SJCRH30 (cell line): Measurements from ENCODE around the gene ROM1. TPM values are rescaled to one million over a fixed set of nuclear protein-coding genes. Genes with fewer than 3 reads are reported as not detected.
A peak's percentile ranks its signal among the peaks of the same experiment; 100 is the strongest.
"Not testable (repeated sequence)": the region's sequence is repeated elsewhere in the genome, so short reads cannot be mapped to it uniquely, and the experiment has no call there.

Source experiments
- DNase-seq, 2 experiments: peaks; one replicate each; pipeline ENCODE4 v3.0.0-alpha.2; 2015 to 2020
- H3K27ac ChIP-seq: fragments of 250-450 bp; sonication (Bioruptor Pico); 2 replicates; pipeline ENCODE4 v1.5.1; 2020; ENCODE audit warnings: mild to moderate bottlenecking, moderate library complexity
- H3K27me3 ChIP-seq: fragments of 250-450 bp; sonication (Bioruptor Pico); 2 replicates; pipeline ENCODE4 v1.5.1; 2020; ENCODE audit warnings: mild to moderate bottlenecking, moderate library complexity
- H3K36me3 ChIP-seq: fragments of 250-450 bp; sonication (Bioruptor Pico); 2 replicates; pipeline ENCODE4 v1.5.1; 2020; ENCODE audit warnings: mild to moderate bottlenecking, moderate library complexity
- H3K4me1 ChIP-seq: fragments of 250-450 bp; sonication (Bioruptor Pico); 2 replicates; pipeline ENCODE4 v1.5.1; 2020; ENCODE audit warnings: mild to moderate bottlenecking, moderate library complexity
- H3K4me3 ChIP-seq: fragments of 250-450 bp; sonication (Bioruptor Pico); 2 replicates; pipeline ENCODE4 v1.5.1; 2020; ENCODE audit warnings: mild to moderate bottlenecking, moderate library complexity
- H3K9me3 ChIP-seq: fragments of 250-450 bp; sonication (Bioruptor Pico); replicated peaks from 2 replicates; pipeline ENCODE4 v1.5.1; 2020; ENCODE audit warnings: mild to moderate bottlenecking, moderate library complexity
- total RNA-seq: library from RNA; depleted of rRNA; stranded (reverse); fragments of >200 nt; shearing (Covaris generic); gene quantifications from 2 replicates; pipeline ENCODE4 v1.2.3, GENCODE V29; 2014

Gene ROM1
- total RNA-seq, 1 experiment from 2014 or later, result 0.51 TPM

GRCh38 chr11:62610814-62611704 is 2.0 kb upstream of the ROM1 start:
- no peaks in the 10 kb centered on the region for H3K36me3 ChIP-seq
- peak overlapping the region; percentile 45; the same call in 1 of the 2 replicates for H3K27ac ChIP-seq

GRCh38 chr11:62611705-62612365 is 1.2 kb upstream of the ROM1 start:
- peak; percentile 54 to 62 for DNase-seq
- H3K4me3 ChIP-seq, result peak overlapping the region; percentile 79
- peak overlapping the region; percentile 45 for H3K27ac ChIP-seq
- H3K27me3 ChIP-seq, result no peaks in the 10 kb centered on the region
- no peaks in the 10 kb centered on the region for H3K9me3 ChIP-seq
- no peaks in the 10 kb centered on the region for H3K36me3 ChIP-seq
- H3K4me1 ChIP-seq, result no peaks in the 10 kb centered on the region

More at GRCh38 chr11:62610814-62611704, 2.0 kb upstream of the ROM1 start:
- DNase-seq, result no peak
- Histone ChIP-seq H3K27me3 (no peaks in the 10 kb centered on the region), H3K4me1 (no peaks in the 10 kb centered on the region), H3K4me3 (peak overlapping the region; percentile 79), H3K9me3 (no peaks in the 10 kb centered on the region)

- Histone ChIP-seq H3K27me3 (no peaks in the 10 kb centered on the region), H3K9me3 (no peaks in the 10 kb centered on the region), H3K36me3 (no peaks in the 10 kb centered on the region), H3K27ac (no peak overlapping the region), H3K4me3 (peak overlapping the region; percentile 79; the same call in 1 of the 2 replicates), H3K4me1 (no peaks in the 10 kb centered on the region)
- DNase-seq, result no peak
Measured at GRCh38 chr11:62613291-62613778, 278 bp downstream of the ROM1 start.

- DNase-seq, result no peak
- Histone ChIP-seq H3K4me1 (no peaks in the 10 kb centered on the region), H3K4me3 (no peak overlapping the region), H3K36me3 (no peaks in the 10 kb centered on the region), H3K27ac (no peak overlapping the region), H3K27me3 (no peaks in the 10 kb centered on the region), H3K9me3 (no peaks in the 10 kb centered on the region)
Measured at GRCh38 chr11:62614275-62614674, 1.2 kb downstream of the ROM1 start.

- Histone ChIP-seq H3K27me3 (no peaks in the 10 kb centered on the region), H3K9me3 (no peaks in the 10 kb centered on the region), H3K27ac (no peak overlapping the region), H3K4me3 (no peak overlapping the region), H3K36me3 (no peaks in the 10 kb centered on the region), H3K4me1 (no peaks in the 10 kb centered on the region)
- no peak for DNase-seq
Measured at GRCh38 chr11:62615521-62615920, 2.5 kb downstream of the ROM1 start.

- not testable (repeated sequence) for H3K4me3 ChIP-seq, DNase-seq, H3K9me3 ChIP-seq, H3K36me3 ChIP-seq, H3K27me3 ChIP-seq, H3K27ac ChIP-seq, H3K4me1 ChIP-seq
Measured at GRCh38 chr11:62616957-62617356, 3.9 kb downstream of the ROM1 start.

GRCh38 chr11:62621027-62621566 is 8.0 kb downstream of the ROM1 start:
- peak overlapping the region; percentile 51 for H3K27ac ChIP-seq
- H3K4me3 ChIP-seq, result peak overlapping the region; percentile 69
- H3K9me3 ChIP-seq, result no peaks in the 10 kb centered on the region
- peaks cover 8% of the 10 kb centered on the region for H3K36me3 ChIP-seq
- no peaks in the 10 kb centered on the region for H3K27me3 ChIP-seq
- peaks cover 5% of the 10 kb centered on the region for H3K4me1 ChIP-seq
- no peak for DNase-seq

- Histone ChIP-seq H3K27me3 (no peaks in the 10 kb centered on the region), H3K27ac (peak within 1 kb of the TSS; percentile 51), H3K36me3 (peaks cover 16% of the 10 kb centered on the region), H3K4me3 (peak within 1 kb of the TSS; percentile 69), H3K4me1 (peaks cover 5% of the 10 kb centered on the region), H3K9me3 (no peaks in the 10 kb centered on the region)
- peak; percentile 98 to 99 for DNase-seq
Measured at GRCh38 chr11:62621567-62622470, 8.8 kb downstream of the ROM1 start, which contains the start of gene B3GAT3. Gene B3GAT3, minus strand, starts transcription at chr11:62621986. Its CDS starts 39 bp downstream, at chr11:62621947.

- no peaks in the 10 kb centered on the region for H3K9me3 ChIP-seq
- peak overlapping the region; percentile 51 for H3K27ac ChIP-seq
- H3K4me3 ChIP-seq, result peak overlapping the region; percentile 69
- no peak for DNase-seq
- no peaks in the 10 kb centered on the region for H3K27me3 ChIP-seq
- H3K4me1 ChIP-seq, result peaks cover 5% of the 10 kb centered on the region
- H3K36me3 ChIP-seq, result peaks cover 23% of the 10 kb centered on the region
Measured at GRCh38 chr11:62622476-62623089, 9.5 kb downstream of the ROM1 start.

- no peaks in the 10 kb centered on the region for H3K27me3 ChIP-seq
- no peak overlapping the region for H3K4me3 ChIP-seq
- no peaks in the 10 kb centered on the region for H3K4me1 ChIP-seq
- no peak overlapping the region for H3K27ac ChIP-seq
- H3K9me3 ChIP-seq, result no peaks in the 10 kb centered on the region
- no peak for DNase-seq
- peaks cover 70% of the 10 kb centered on the region for H3K36me3 ChIP-seq
Measured at GRCh38 chr11:62627713-62628112, 14.7 kb downstream of the ROM1 start.

GRCh38 chr11:62632492-62632891 is 19.4 kb downstream of the ROM1 start:
- Histone ChIP-seq H3K27ac (no peak overlapping the region), H3K27me3 (no peaks in the 10 kb centered on the region), H3K4me3 (no peak overlapping the region), H3K36me3 (peaks cover 86% of the 10 kb centered on the region), H3K9me3 (no peaks in the 10 kb centered on the region), H3K4me1 (no peaks in the 10 kb centered on the region)
- no peak for DNase-seq

- H3K9me3 ChIP-seq, result no peaks in the 10 kb centered on the region
- H3K4me3 ChIP-seq, result no peak overlapping the region
- no peaks in the 10 kb centered on the region for H3K27me3 ChIP-seq
- no peaks in the 10 kb centered on the region; the same call in 1 of the 2 replicates for H3K4me1 ChIP-seq
- DNase-seq, result no peak
- no peak overlapping the region for H3K27ac ChIP-seq
- H3K36me3 ChIP-seq, result peaks cover 17% of the 10 kb centered on the region
Measured at GRCh38 chr11:62644220-62644619, 31.2 kb downstream of the ROM1 start.

- Histone ChIP-seq H3K4me1 (no peaks in the 10 kb centered on the region; the same call in 1 of the 2 replicates), H3K27ac (peak overlapping the region; percentile 94), H3K36me3 (peaks cover 12% of the 10 kb centered on the region), H3K4me3 (peak overlapping the region; percentile 90), H3K9me3 (no peaks in the 10 kb centered on the region), H3K27me3 (no peaks in the 10 kb centered on the region)
- no peak for DNase-seq
Measured at GRCh38 chr11:62645671-62645945, 32.6 kb downstream of the ROM1 start.
